AG09319 (cell line): ENCODE data around the gene GALNT17.

Experiments
- DNase-seq: peaks from one replicate; pipeline ENCODE4 v3.0.0-alpha.2; 2010; ENCODE audit warnings: low read depth; ENCODE audit errors: extremely low read depth
- CTCF ChIP-seq: IDR thresholded peaks from 2 replicates; pipeline ENCODE4 v1.5.1; 2011; ENCODE audit warnings: low read depth, mild to moderate bottlenecking, inconsistent platforms, low read length, moderate library complexity

GALNT17 gene

GRCh38 chr7:71665716-71666115 is 533.8 kb downstream of the GALNT17 start:
- DNase-seq = no peak
- no peak for TF ChIP-seq CTCF

DNA sequence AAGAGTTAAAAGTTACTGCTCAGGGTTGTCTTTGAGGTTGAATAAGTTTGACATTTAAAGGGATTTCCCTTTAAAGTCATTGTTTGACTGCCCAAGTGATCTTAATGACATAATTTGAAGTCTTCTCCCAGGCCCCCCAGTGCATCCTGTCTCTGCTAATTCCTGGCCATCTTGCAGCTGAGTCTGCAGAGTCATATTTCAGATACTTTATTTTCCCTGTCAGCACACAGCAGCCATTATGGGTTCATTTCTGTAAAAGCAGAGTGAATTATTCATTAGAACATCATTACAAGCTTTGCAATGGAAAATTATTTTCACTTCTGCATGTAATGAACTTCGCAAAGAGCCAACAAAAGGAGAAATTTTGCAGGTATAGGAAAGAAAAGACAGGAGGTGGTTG is 536.6 kb downstream of the GALNT17 start:
- DNase-seq = no peak
- no peak for TF ChIP-seq CTCF

DNA sequence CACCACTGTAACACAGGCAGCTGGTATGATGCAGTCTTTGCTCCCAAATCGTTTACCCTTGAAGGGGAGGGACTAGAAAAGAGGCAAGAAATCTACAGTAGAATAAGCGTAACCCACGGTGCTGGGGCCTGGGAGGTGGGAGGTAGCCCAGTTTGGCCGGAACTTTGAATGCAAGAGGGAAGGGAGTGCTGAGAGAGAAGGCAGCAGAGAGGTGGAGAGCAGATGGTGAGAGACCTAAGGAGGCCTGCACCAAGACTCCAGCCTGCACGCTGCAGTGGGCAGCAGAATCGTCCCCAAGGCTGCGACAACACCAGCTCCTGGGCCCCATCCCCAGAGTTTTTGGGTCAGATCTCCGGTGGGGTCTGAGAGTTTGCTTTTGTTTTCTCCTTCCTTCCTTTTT is 547.5 kb downstream of the GALNT17 start:
- DNase-seq = no peak
- TF ChIP-seq CTCF = no peak

DNA sequence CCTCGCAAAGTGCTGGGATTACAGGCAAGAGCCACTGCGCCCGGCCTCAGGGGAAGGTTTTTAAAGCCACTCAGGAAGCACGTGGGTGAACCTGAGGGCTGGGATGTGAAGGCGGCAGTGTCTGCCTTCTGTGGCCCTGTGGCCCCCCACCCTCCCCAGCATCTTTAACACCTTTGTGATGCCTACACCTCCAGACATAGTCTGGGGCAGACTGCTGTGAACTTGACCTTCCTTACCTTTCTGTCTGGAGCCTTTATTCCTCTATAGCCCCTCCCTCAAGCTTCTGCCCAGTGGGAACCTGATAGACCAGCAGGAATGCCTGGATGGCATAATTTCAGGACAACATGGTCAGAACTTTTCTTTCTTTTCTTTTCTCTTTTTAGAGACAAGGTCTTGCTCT is 550.2 kb downstream of the GALNT17 start:
- DNase-seq = no peak
- TF ChIP-seq CTCF = no peak

DNA sequence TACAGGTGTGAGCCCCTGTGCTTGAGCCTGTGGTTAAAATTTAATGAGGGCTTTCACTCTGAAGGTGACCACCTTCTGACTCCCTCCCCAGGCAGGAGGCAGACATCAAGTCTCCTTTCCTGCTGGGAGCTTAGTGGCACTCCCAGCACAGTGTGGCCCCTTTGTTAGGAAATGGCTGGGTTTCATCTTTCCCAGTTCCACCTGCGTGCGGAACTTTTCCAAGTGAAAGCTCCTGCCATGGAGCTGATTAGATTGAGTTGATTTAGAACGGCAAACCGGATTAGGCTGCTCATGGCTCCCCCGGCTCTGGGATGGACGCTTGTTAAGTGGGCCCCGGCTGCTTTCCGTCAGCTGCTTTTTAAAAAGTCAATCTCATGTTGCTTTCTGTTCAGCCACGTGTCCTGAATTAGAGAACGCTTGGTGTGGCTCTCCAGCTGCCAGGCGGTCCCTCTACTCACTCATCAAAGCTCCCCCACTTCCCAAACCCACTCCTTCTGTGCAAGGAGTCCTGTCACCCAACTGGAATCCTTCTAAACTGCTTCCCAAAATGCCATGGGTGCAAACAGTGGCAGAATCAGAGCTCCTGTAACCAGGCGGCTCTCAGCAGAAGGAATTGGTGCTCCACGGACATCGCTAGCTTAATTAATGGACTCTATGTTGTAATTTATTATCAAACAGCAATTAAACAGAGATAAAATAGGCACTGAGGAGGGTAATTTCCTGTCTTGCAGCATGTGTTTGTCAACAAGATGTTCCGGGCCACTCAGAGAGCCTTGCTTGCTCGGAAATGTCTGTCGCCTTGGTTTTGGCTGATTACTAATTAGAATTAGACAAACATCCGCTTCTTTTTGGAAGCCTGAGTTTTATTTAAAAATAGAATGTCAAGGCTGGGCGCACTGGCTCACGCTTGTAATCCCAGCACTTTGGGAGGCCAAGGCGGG is 551.2 kb downstream of the GALNT17 start:
- no peak for DNase-seq
- no peak for TF ChIP-seq CTCF

- no peak for DNase-seq
- TF ChIP-seq CTCF = no peak
Measured at GRCh38 chr7:71687286-71687685, 555.3 kb downstream of the GALNT17 start.

GRCh38 chr7:71687831-71688599 is 556.1 kb downstream of the GALNT17 start:
- no peak for TF ChIP-seq CTCF
- no peak for DNase-seq
